WTC11 (cell line): ENCODE measurements around the gene C10orf95.

Experiments used
- CREB1 ChIP-seq: sonication (generic); formaldehyde crosslinking; IDR thresholded peaks from 2 replicates; pipeline ENCODE4 v1.8.0; 2023; ENCODE audit warnings: mild to moderate bottlenecking, missing genetic modification reagents
- GRHL2 ChIP-seq: fragments of 250-450 bp; sonication (Bioruptor Pico); IDR thresholded peaks from 2 replicates; pipeline ENCODE4 v1.8.0; 2022; ENCODE audit warnings: mild to moderate bottlenecking, moderate library complexity; ENCODE audit not compliant: insufficient replicate concordance, severe bottlenecking
- KAT7 ChIP-seq: sonication (generic); formaldehyde crosslinking; IDR thresholded peaks from 2 replicates; pipeline ENCODE4 v1.8.1; 2023; ENCODE audit warnings: missing genetic modification reagents, mild to moderate bottlenecking, borderline replicate concordance
- NFYB ChIP-seq: sonication (generic); formaldehyde crosslinking; conservative IDR thresholded peaks from 2 replicates; pipeline ENCODE4 v1.8.0; 2022; ENCODE audit warnings: low read depth, missing genetic modification reagents
- NR3C1 ChIP-seq: sonication (generic); formaldehyde crosslinking; conservative IDR thresholded peaks from 2 replicates; pipeline ENCODE4 v1.8.1; 2023; ENCODE audit warnings: low read depth, mild to moderate bottlenecking, missing genetic modification reagents
- SMAD3 ChIP-seq: sonication (generic); formaldehyde crosslinking; IDR thresholded peaks from 2 replicates; pipeline ENCODE4 v1.8.0; 2022; ENCODE audit warnings: missing genetic modification reagents, mild to moderate bottlenecking, borderline replicate concordance
- SMAD4 ChIP-seq: sonication (generic); formaldehyde crosslinking; IDR thresholded peaks from 2 replicates; pipeline ENCODE4 v1.8.0; 2022; ENCODE audit warnings: mild to moderate bottlenecking, missing genetic modification reagents
- SP1 ChIP-seq: sonication (generic); formaldehyde crosslinking; conservative IDR thresholded peaks from 2 replicates; pipeline ENCODE4 v1.8.1; 2022; ENCODE audit warnings: missing genetic modification reagents
- ZNF416 ChIP-seq: fragments of 250-450 bp; sonication (Bioruptor Pico); IDR thresholded peaks from 2 replicates; pipeline ENCODE4 v1.9.0; 2021; ENCODE audit warnings: mild to moderate bottlenecking, inconsistent platforms
- TF ChIP-seq, protein P1 (sequence below): fragments of 200-600 bp; IDR thresholded peaks from 2 replicates; pipeline ENCODE4 v1.8.0; 2022; ENCODE audit warnings: antibody characterized with exemption
- TF ChIP-seq, protein P2 (sequence below): sonication (generic); formaldehyde crosslinking; IDR thresholded peaks from 2 replicates; pipeline ENCODE4 v1.8.0; 2022; ENCODE audit warnings: mild to moderate bottlenecking, missing genetic modification reagents
- TF ChIP-seq, protein P3 (sequence below): sonication (generic); formaldehyde crosslinking; IDR thresholded peaks from 2 replicates; pipeline ENCODE4 v1.8.0; 2023; ENCODE audit warnings: missing genetic modification reagents, mild to moderate bottlenecking, borderline replicate concordance
- TF ChIP-seq, protein P4 (sequence below): sonication (generic); formaldehyde crosslinking; IDR thresholded peaks from 2 replicates; pipeline ENCODE4 v1.8.0; 2023; ENCODE audit warnings: mild to moderate bottlenecking, missing genetic modification reagents

DNA sequence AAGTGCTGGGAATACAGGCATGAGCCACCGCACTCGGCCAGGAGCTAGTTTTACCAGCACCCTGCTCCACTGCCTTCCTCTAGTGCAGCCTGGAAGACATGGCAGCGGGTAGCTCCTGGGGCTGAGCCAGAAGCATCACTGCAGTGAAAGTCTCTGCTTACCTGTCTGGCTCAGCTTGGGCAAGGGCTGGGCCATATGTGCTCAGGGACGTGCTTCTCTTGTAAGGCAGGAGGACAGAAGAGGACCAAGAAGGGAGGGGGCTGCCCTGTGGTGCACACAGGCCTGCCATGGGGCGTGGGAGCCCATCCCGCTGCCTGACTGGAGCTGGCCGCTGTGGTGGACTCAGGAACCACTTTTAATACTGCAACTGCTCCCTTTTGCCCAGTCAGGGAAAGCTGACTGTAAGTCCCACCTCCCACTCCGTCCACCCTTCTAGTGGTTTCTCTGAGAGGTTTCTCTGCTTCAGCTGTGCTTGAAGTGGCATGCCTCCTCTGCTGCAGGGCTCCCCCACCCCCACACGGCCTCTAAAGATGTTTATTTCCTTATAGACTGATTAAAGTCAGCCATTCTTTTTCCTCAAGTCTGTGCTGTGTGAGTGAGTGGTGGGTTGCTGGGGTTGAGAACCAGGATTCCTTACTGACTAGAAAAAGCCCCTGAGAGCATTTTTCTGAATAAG, 25.3 kb upstream of the C10orf95 start:
- TF ChIP-seq, protein P1, sequence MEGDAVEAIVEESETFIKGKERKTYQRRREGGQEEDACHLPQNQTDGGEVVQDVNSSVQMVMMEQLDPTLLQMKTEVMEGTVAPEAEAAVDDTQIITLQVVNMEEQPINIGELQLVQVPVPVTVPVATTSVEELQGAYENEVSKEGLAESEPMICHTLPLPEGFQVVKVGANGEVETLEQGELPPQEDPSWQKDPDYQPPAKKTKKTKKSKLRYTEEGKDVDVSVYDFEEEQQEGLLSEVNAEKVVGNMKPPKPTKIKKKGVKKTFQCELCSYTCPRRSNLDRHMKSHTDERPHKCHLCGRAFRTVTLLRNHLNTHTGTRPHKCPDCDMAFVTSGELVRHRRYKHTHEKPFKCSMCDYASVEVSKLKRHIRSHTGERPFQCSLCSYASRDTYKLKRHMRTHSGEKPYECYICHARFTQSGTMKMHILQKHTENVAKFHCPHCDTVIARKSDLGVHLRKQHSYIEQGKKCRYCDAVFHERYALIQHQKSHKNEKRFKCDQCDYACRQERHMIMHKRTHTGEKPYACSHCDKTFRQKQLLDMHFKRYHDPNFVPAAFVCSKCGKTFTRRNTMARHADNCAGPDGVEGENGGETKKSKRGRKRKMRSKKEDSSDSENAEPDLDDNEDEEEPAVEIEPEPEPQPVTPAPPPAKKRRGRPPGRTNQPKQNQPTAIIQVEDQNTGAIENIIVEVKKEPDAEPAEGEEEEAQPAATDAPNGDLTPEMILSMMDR: no peak
- no peak for TF ChIP-seq NFYB (CRISPR knock-in tag)
- no peak for TF ChIP-seq SP1 (CRISPR knock-in tag)
- no peak for TF ChIP-seq ZNF416 (CRISPR knock-in tag)
- TF ChIP-seq SMAD3 (CRISPR knock-in tag): no peak
- TF ChIP-seq, protein P2, sequence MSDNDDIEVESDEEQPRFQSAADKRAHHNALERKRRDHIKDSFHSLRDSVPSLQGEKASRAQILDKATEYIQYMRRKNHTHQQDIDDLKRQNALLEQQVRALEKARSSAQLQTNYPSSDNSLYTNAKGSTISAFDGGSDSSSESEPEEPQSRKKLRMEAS (CRISPR knock-in tag): no peak
- no peak for TF ChIP-seq SMAD4 (CRISPR knock-in tag)
- TF ChIP-seq, protein P3, sequence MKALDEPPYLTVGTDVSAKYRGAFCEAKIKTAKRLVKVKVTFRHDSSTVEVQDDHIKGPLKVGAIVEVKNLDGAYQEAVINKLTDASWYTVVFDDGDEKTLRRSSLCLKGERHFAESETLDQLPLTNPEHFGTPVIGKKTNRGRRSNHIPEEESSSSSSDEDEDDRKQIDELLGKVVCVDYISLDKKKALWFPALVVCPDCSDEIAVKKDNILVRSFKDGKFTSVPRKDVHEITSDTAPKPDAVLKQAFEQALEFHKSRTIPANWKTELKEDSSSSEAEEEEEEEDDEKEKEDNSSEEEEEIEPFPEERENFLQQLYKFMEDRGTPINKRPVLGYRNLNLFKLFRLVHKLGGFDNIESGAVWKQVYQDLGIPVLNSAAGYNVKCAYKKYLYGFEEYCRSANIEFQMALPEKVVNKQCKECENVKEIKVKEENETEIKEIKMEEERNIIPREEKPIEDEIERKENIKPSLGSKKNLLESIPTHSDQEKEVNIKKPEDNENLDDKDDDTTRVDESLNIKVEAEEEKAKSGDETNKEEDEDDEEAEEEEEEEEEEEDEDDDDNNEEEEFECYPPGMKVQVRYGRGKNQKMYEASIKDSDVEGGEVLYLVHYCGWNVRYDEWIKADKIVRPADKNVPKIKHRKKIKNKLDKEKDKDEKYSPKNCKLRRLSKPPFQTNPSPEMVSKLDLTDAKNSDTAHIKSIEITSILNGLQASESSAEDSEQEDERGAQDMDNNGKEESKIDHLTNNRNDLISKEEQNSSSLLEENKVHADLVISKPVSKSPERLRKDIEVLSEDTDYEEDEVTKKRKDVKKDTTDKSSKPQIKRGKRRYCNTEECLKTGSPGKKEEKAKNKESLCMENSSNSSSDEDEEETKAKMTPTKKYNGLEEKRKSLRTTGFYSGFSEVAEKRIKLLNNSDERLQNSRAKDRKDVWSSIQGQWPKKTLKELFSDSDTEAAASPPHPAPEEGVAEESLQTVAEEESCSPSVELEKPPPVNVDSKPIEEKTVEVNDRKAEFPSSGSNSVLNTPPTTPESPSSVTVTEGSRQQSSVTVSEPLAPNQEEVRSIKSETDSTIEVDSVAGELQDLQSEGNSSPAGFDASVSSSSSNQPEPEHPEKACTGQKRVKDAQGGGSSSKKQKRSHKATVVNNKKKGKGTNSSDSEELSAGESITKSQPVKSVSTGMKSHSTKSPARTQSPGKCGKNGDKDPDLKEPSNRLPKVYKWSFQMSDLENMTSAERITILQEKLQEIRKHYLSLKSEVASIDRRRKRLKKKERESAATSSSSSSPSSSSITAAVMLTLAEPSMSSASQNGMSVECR (CRISPR knock-in tag): no peak
- TF ChIP-seq GRHL2 (CRISPR knock-in tag): no peak
- TF ChIP-seq NR3C1 (CRISPR knock-in tag): no peak
- TF ChIP-seq CREB1 (CRISPR knock-in tag): no peak
- TF ChIP-seq, protein P4, sequence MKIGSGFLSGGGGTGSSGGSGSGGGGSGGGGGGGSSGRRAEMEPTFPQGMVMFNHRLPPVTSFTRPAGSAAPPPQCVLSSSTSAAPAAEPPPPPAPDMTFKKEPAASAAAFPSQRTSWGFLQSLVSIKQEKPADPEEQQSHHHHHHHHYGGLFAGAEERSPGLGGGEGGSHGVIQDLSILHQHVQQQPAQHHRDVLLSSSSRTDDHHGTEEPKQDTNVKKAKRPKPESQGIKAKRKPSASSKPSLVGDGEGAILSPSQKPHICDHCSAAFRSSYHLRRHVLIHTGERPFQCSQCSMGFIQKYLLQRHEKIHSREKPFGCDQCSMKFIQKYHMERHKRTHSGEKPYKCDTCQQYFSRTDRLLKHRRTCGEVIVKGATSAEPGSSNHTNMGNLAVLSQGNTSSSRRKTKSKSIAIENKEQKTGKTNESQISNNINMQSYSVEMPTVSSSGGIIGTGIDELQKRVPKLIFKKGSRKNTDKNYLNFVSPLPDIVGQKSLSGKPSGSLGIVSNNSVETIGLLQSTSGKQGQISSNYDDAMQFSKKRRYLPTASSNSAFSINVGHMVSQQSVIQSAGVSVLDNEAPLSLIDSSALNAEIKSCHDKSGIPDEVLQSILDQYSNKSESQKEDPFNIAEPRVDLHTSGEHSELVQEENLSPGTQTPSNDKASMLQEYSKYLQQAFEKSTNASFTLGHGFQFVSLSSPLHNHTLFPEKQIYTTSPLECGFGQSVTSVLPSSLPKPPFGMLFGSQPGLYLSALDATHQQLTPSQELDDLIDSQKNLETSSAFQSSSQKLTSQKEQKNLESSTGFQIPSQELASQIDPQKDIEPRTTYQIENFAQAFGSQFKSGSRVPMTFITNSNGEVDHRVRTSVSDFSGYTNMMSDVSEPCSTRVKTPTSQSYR: no peak
- no peak for TF ChIP-seq KAT7 (CRISPR knock-in tag)
